DND-41 (cell line): ENCODE data around the gene NPM3.

Source experiments
- ATAC-seq: fragments of 200-7000 bp; cut with Tn5 transposase; 3 replicates; pipeline ENCODE4 v1.9.1; 2021; ENCODE audit warnings: low read depth; ENCODE audit not compliant: insufficient read depth
- DNase-seq: peaks from one replicate; pipeline ENCODE4 v3.0.0-alpha.2; 2020
- H2AFZ ChIP-seq: 2 replicates; pipeline ENCODE4 v1.6.0; 2012; ENCODE audit warnings: low read depth, low read length
- H3K27ac ChIP-seq: 2 replicates; pipeline ENCODE4 v1.5.1; 2012; ENCODE audit warnings: low read length, inconsistent platforms
- H3K27me3 ChIP-seq: fragments of 200-600 bp; sonication (generic); 2 replicates; pipeline ENCODE4 v1.6.0; 2012; ENCODE audit warnings: low read length, mild to moderate bottlenecking, inconsistent platforms; ENCODE audit not compliant: insufficient read depth, poor library complexity
- H3K36me3 ChIP-seq: 2 replicates; pipeline ENCODE4 v1.5.1; 2012; ENCODE audit warnings: low read length, inconsistent platforms; ENCODE audit not compliant: insufficient read depth
- H3K4me1 ChIP-seq: 2 replicates; pipeline ENCODE4 v1.5.1; 2012; ENCODE audit warnings: mild to moderate bottlenecking, low read length; ENCODE audit not compliant: insufficient read depth
- H3K4me2 ChIP-seq: 2 replicates; pipeline ENCODE4 v1.6.0; 2012; ENCODE audit warnings: mild to moderate bottlenecking, moderate library complexity, low read length, inconsistent platforms; ENCODE audit not compliant: insufficient read depth
- H3K4me3 ChIP-seq, 2 experiments: fragments of 200-600 bp in 1 of 2; shearing (Covaris generic) in 1 of 2; 2 replicates each; pipeline ENCODE4 v1.5.1; 2012 to 2016; ENCODE audit warnings: inconsistent platforms in 2 of 2, low read length in 2 of 2, mild to moderate bottlenecking in 2 of 2, low read depth in 1 of 2, moderate library complexity in 1 of 2
- H3K79me2 ChIP-seq: 2 replicates; pipeline ENCODE4 v1.6.0; 2012; ENCODE audit warnings: low read length, inconsistent platforms; ENCODE audit not compliant: insufficient read depth
- H3K9ac ChIP-seq: 2 replicates; pipeline ENCODE4 v1.6.0; 2012; ENCODE audit warnings: low read depth, mild to moderate bottlenecking, inconsistent platforms, low read length, moderate library complexity
- H3K9me3 ChIP-seq: 2 replicates; pipeline ENCODE4 v1.5.1; 2012; ENCODE audit warnings: low read length, moderate library complexity, mild to moderate bottlenecking, inconsistent platforms; ENCODE audit not compliant: insufficient read depth, severe bottlenecking
- H4K20me1 ChIP-seq: 2 replicates; pipeline ENCODE4 v1.6.0; 2012; ENCODE audit warnings: low read length; ENCODE audit not compliant: insufficient read depth
- CTCF ChIP-seq: IDR thresholded peaks from 2 replicates; pipeline ENCODE4 v1.5.1; 2012; ENCODE audit warnings: borderline replicate concordance, low read length, moderate library complexity, mild to moderate bottlenecking; ENCODE audit not compliant: poor library complexity, severe bottlenecking; ENCODE audit errors: extremely low read depth
- EZH2 ChIP-seq: IDR thresholded peaks from 3 replicates; pipeline ENCODE4 v1.6.1; 2012; ENCODE audit warnings: borderline replicate concordance, low read depth, mild to moderate bottlenecking, moderate library complexity, low read length, inconsistent platforms; ENCODE audit not compliant: severe bottlenecking

Gene NPM3

GRCh38 chr10:101771380-101771779 is 11.9 kb downstream of the NPM3 start:
- TF ChIP-seq CTCF (no peak), EZH2 (no peak)

GRCh38 chr10:101770331-101771215 is 12.7 kb downstream of the NPM3 start:
- Histone ChIP-seq H3K79me2 (no peaks in the 10 kb centered on the region), H3K4me1 (no peaks in the 10 kb centered on the region), H3K4me2 (no peak overlapping the region), H4K20me1 (no peaks in the 10 kb centered on the region), H3K27me3 (peaks cover 5% of the 10 kb centered on the region), H3K36me3 (no peaks in the 10 kb centered on the region), H2AFZ (no peak overlapping the region), H3K27ac (no peak overlapping the region), H3K9me3 (no peaks in the 10 kb centered on the region), H3K4me3 (no peak overlapping the region), H3K9ac (no peak overlapping the region)
- DNase-seq (no peak), ATAC-seq (no peak)
- TF ChIP-seq CTCF, result no peak

More at GRCh38 chr10:101771380-101771779, 11.9 kb downstream of the NPM3 start:
- Histone ChIP-seq H3K4me1 (no peaks in the 10 kb centered on the region), H3K36me3 (no peaks in the 10 kb centered on the region), H3K4me2 (no peak overlapping the region), H3K27me3 (peaks cover 3% of the 10 kb centered on the region), H3K4me3 (no peak overlapping the region), H3K9ac (no peak overlapping the region), H3K27ac (no peak overlapping the region), H3K79me2 (no peaks in the 10 kb centered on the region), H3K9me3 (no peaks in the 10 kb centered on the region), H4K20me1 (no peaks in the 10 kb centered on the region), H2AFZ (no peak overlapping the region)
- DNase-seq (no peak), ATAC-seq (no peak)

GRCh38 chr10:101769541-101770180 is 13.6 kb downstream of the NPM3 start:
- Histone ChIP-seq H3K27me3 (peaks cover 5% of the 10 kb centered on the region), H3K79me2 (no peaks in the 10 kb centered on the region), H2AFZ (no peak overlapping the region), H3K27ac (no peak overlapping the region), H3K4me1 (no peaks in the 10 kb centered on the region), H3K9me3 (no peaks in the 10 kb centered on the region), H3K4me3 (no peak overlapping the region), H3K9ac (no peak overlapping the region), H3K36me3 (no peaks in the 10 kb centered on the region), H4K20me1 (no peaks in the 10 kb centered on the region), H3K4me2 (no peak overlapping the region)
- no peak for DNase-seq
- ATAC-seq, result no peak
- TF ChIP-seq CTCF (no peak), EZH2 (no peak)
